Activated T-cell treated with anti-CD3 and anti-CD28 coated beads for 48 hours (primary cell): ENCODE measurements around the gene IRGC.
A peak's percentile ranks its signal among the peaks of the same experiment; 100 is the strongest.
"Not testable (repeated sequence)": the region's sequence is repeated elsewhere in the genome, so short reads cannot be mapped to it uniquely, and the experiment has no call there.

Experiments used
- DNase-seq: peaks from one replicate; pipeline ENCODE4 v3.0.0-alpha.2; 2020; ENCODE audit warnings: low read depth

The IRGC gene, protein sequence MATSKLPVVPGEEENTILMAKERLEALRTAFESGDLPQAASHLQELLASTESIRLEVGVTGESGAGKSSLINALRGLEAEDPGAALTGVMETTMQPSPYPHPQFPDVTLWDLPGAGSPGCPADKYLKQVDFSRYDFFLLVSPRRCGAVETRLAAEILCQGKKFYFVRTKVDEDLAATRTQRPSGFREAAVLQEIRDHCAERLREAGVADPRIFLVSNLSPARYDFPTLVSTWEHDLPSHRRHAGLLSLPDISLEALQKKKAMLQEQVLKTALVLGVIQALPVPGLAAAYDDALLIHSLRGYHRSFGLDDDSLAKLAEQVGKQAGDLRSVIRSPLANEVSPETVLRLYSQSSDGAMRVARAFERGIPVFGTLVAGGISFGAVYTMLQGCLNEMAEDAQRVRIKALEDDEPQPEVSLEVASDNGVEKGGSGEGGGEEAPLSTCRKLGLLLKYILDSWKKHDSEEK

DNA sequence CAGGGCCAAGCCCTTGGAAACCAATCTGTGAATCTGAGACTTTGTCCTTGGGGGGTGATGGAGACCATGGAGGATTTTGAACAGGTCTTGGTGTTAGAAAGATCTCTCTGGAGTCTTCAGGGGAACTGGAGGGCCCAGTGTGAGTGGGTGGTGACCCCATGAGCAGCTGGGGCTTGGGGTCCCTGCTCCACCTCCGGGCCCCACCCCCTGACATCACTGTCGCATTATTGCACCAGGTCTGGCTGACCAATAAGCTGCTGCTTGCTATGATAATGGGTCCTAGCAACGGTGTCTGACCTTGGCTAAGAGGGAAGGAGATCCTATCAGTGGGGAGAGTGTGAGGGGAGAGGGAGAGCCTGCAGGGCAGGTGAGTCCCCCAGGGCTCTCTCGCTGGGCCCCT lies at the start of gene IRGC:
Gene IRGC, plus strand, starts transcription at position 301 of the 400 bp plus-strand sequence. CDS start 2,483 bp downstream, outside the sequence.
- DNase-seq: no peak

DNA sequence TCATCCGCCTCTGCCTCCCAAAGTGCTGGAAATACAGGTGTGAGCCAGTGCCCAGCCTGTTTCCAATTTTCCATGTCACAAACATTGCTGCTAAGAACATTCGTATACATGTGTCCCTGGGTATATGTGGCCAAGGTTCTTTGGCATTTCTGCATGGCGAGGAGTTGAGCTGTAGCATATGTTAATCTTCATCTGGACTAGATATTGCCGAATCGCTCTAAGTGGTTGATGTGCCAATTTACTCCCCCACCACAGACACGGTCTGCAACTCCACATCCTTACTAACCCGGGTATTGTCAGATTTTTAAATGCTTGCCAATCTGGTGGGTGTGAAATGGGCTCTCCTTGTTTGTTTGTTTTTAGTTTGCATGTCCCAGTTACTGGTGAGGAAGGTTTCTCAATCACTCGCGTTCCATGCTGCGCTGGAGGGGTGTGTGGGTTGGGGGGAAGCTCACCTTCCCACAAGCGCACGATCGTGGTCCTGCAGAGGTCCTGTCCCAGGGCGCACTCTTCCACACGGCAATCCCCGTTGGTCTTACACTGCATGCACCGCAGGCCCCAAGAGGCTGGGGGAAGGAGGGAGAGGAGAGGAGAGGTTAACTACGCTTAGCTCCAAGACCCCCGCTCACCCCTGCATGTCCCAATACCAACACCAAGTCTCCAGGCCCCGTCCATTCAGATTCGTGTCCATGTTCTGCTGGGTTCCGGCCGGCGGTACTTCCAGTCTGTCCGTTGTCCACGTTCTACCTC lies 48.6 kb upstream of the IRGC start:
- no peak for DNase-seq

DNA sequence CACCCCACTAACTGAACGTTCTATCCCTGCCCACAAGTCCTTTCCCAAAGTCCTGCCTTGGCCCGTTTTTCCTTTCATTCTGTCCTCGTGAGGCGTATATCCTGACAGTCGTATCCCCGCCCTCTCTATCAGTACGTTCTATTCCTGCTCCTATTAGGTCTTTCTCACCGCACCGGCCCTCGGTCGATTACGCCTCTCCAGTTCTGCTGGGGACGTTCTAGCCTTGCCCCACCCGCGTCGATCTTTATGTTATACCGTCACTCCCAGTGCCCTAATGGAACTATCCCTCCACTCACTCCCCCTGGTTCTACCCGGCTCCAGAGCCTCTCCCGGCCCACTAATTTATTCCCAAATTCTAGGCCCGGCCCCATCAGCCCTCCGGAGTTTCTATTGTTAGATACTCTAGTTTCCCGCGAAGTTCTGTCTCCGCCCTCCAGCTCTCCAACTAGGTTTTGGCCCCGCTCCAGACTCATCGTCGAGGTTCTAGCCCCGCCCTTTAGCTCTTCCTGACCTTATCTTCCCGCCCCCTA lies 47.9 kb upstream of the IRGC start:
- no peak for DNase-seq

DNA sequence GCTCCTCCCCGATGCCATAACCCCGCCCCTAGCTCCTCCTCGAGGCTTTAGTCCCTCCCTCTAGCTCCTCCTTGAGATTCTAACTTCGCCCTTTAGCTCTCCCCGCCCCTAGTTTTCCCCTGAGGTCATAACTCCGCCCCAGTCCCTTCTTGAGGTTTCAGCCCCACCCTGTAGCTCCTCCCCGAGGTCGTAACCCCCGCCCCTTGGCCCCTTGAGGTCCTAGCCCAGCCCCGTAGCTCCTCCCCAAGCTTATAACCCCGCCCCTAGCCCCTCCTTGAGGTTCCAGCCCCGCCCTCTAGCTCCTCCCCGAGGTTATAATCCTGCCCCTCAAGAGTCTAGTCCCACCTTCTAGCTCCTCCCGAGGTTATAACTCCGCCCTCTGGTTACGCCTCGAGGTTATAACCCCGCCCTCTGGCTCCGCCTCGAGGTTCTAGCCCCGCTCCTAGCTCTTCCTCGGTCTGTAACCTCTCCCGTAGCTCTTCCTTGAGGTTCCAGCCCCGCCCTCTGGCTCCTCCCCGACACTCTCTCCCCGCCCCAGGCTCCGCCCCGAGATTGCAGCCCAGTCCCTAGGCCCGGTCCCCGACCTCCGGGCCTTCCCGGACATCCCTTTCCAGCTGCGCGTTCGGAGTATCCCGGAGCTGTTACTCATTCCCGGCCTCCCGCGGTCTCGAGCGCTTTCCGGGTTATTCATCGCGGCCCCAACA lies 47.3 kb upstream of the IRGC start:
- peak; percentile 92 for DNase-seq

DNA sequence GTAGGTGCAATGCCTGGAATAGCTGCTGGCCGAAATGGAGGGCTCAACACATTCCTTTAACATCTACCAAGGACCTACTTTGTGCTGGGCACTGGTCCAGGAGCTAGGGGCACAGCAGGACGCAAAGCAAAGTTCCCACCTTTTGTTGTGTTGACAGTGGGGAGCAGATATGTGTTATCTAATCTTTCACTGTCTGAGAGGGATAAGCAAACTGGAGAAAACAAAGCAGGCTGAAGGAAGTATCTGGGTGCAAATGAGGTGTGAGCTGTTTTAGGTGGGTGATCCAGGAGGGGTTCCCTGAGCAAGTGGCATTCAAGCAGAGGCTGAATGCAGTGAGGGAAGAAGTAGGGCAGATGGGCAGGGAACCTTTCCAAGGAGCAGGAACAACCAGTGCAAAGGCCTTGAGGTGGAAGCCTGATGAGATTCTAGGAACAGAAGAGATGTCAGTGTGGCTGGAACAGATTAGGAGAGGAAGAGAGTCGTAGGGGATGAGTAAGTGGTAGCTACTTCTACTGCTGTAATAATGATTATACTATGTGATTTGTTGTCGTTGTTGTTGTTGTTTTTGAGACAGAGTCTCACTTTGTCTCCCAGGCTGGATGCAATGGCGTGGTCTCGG lies 43.7 kb upstream of the IRGC start:
- DNase-seq: no peak

DNA sequence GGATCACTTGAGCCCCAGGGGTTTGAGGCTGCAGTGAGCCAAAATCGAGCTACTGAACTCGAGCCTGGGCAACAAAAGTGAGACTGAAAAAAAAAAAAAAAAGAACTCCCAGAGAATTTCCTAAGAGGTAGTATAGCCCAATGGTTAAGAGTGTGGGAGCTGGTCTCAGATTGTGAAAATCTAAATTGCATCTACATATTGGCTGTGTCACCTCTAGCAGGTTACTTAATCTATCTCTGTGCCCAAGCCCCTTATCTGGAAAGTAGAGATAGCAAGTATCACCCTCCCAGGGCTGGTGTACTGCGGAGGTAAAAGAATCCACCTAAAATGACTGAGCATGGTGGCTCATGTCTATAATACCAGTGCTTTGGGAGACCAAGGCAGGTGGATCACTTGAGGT lies 42.2 kb upstream of the IRGC start:
- no peak for DNase-seq

DNA sequence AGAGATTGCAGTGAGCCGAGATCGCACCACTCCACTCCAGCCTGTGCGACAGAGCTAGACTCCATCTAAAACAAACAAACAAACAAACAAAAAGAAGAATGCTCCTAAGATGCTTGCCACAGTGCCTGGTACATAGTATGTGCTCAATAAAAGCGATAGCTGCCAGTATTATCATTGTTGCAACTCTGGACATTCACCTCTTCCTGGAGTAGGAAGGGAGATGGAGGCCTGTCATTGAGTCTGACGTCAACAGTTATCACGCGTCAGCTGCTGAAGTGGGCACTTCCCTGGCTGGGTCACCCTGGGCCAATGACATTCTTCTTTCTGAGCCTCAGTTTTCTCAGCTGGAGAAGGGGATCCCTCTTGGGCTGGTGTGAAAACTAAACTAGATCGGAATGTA lies 41.7 kb upstream of the IRGC start:
- no peak for DNase-seq

DNA sequence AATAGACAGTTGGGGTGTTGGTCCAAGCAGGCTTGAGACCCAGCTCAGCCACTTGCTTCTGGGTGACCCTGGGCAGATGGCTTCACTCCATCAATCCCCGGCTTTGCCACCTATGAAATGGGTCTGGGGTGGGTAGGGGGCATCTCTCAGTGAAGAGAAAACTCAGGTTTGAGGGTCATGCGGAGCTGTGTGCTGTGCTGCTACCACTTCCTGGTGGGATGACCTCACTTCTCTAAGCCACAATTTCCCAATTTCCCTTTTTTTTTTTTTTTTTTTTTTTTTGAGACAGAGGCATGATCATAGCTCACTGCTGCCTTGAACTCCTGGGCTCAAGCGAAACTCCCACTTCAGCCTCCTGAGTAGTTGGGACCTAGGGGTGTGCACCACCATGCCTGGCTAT lies 41.3 kb upstream of the IRGC start:
- DNase-seq: no peak

DNA sequence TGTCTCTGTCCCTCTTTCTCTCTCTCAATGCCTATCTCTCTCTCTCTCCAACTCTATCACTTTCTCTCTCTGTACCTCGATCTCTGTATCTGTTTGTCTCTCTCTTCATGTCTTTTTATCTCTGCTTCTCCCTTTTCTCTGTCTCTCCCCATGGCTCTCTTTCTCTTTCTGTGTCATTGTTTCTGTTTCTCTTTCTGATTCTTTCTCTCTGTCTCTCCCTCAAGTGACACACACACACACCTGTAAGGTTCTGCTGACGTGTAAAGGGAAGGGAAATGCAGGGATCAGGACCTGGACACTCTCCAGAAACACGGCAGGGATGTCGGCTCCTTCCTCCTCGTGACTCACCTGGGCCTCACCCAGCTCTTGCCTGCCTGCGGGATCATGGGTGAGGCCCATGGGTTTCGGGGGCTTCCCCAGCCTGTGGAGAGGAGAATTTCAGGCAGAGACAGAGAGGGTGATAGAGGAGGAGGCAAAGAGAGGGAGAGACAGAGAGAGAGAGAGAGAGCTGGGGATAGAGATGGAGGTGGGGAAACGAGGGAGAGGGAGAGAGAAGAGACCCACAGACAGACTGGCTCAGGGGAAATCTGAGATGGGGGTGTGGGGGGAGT lies 40.5 kb upstream of the IRGC start:
- no peak for DNase-seq

DNA sequence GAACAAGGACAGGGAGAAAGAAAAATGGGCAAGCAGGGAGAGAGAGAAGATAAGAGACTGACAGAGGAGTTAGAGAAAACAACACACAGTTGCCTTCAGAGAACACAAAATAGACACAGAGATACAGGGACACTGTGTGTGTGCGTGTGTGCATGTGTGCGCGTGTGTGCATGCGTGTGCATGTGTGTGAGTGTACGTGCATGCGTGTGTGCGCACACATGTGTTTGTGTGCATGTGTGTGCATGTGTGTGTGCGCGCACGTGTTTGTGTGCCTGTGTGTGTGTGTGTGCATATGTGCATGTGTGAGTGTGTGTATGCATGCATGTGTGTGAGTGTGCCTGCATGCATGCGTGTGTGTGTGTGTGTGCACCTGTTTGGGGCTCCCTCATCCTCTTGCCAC lies 40.0 kb upstream of the IRGC start:
- DNase-seq: no peak

DNA sequence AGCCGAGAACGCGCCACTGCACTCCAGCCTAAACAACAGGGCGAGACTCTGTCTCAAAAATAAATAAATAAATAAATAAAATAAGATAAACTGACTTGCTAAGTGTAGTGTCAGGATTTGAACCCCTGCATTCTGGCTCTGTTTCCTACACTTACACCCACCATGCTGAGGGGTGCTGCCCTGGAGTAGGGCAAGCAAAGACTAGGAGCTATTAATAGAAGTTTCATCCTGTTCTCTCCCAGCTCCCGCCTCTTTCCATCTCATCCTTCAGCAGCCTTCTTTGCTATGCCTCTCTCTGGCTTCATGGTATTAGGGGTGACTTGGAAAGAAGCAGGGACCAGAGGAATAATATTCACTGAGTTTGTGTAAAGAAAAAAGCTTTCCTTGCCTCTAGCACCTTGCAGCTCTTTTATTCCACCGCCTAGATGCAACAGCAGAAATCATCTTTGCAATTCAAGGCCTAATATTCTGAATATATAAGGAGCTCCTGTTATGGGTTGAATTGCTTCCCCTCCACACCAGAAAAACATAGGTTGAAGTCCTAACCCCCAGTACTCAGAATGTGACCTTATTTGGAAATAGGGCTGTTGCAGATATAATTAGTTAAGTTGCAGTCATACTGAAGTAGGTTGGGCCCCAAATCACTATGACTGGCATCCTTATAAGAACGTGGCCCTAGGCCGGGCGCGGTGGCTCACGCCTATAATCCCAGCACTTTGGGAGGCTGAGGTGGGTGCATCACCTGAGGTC lies 37.2 kb upstream of the IRGC start:
- DNase-seq: no peak

DNA sequence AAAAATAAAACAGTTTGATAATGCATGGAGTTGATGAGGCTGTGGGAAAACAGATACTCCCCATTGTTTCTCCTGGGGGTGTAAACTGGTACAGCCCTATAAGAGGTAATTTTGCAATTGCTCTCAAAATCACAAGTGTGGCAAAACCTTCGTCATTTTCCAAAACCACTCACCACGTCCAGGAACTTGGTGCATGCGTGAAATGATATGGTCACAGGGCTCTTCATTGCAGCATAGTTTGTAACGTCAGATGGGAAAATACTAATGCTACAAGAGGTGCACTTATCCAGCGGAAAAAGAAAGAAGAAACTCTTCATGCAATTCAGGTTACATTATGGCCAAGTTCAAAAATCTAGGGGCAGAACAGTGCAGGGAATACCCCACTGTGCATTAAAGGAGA lies 34.1 kb upstream of the IRGC start:
- no peak for DNase-seq

DNA sequence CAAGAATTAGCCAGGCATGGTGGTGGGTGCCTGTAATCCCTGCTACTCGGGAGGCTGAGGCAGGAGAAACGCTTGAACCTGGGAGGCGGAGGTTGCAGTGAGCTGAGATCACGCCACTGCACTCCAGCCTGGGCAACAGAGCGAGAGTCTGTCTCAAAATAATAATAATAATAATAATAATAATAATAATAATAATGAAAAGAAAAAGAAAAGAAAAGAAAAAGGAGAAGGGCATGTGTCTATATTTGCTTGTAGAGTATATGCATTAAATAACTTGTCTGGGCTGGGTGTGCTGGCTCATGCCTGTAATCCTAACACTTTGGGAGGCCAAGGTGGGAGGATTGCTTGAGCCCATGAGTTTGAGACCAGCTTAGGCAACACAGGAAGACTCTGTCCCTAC lies 33.6 kb upstream of the IRGC start:
- DNase-seq: not testable (repeated sequence)

DNA sequence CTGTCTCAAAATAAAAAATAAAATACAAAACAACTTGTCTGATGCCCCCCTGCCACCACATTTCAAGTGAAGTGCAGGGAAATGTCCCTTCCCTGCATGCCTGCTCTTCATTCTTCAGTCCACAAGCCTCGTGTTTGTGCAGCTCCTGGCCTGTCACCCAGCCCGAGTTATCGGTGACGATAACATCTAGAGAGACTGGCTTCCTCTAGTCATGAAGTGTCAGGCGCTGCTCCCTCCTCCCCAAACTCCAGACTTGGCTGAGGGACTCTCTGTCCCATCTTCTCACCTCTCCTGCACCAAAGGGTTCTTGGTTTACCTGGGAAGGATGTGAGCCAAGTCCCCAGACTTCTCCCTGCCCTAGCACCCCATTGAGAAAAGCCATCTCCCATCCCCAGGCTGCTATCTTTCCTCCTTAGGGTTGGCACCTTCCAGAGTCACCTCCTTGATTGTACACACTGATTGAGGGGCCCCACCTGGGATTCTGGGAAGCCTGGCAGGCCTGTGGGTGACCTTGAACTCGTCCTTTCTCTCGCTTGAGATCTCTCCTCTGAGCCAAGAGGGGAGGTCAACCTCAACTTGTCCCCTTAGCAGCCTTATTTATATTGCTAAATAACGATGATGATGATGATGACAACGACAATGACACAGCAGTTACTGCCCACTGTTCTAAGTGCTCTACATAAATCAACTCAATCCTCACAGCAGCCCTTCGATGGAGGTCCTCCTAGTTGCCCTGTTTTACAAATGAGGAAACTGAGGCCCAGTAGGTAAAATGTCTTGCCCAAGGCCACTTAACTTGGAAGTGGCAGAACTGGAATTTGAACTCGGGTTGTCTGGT lies 32.8 kb upstream of the IRGC start:
- DNase-seq: no peak

DNA sequence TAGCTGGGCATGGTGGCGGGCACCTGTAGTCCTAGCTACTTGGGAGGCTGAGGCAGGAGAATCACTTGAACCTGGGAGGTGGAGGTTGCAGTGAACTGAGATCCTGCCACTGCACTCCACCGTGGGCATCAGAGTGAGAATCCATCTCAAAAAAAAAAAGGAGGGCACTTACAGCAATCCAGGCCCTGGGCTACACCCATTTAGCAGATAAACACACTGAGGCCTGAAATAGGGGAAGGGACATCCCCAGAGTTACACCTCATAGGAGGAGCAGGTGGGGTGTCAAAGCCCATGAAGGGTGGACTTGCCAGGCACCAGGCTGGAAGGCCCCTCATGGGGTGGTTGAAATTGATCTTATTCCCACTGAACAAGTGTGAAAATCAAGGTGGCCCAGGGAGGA lies 32.0 kb upstream of the IRGC start:
- DNase-seq: no peak

DNA sequence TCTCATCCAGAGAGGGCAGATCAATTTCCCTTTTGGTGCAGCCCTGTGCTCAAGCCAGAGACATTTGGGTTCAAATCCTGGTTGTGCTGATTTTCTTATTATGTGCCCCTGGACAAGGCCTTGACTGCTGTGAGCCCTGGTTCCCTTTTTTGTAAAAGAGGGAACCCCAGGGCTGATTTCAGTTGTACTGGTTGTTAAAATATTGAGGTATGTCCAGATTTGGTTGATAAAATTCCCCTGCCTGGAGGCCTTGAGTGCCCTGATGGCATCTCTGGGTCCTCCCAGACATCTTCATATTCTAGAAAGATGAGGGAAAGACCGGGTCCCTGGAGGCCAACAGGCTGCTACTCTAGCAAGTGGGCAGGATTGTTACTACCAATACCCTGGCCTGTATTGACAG lies 31.6 kb upstream of the IRGC start:
- DNase-seq: no peak

DNA sequence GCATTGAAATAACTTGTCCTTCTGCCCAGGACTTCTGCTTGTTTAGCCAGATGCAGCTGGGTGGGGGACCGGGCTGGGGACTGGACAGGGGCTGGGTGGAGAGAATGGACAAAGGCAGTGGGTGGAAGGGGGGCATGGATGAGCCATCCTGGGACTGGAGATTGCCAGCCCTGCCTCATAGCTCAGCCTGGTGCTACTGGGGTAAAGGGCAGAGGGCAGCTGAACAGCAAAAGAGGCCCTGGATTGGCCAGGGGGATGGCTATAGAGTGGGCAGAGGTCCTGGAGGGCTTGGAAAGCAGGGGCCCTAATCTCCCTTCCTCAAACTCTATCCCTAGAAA lies 28.2 kb upstream of the IRGC start:
- no peak for DNase-seq

DNA sequence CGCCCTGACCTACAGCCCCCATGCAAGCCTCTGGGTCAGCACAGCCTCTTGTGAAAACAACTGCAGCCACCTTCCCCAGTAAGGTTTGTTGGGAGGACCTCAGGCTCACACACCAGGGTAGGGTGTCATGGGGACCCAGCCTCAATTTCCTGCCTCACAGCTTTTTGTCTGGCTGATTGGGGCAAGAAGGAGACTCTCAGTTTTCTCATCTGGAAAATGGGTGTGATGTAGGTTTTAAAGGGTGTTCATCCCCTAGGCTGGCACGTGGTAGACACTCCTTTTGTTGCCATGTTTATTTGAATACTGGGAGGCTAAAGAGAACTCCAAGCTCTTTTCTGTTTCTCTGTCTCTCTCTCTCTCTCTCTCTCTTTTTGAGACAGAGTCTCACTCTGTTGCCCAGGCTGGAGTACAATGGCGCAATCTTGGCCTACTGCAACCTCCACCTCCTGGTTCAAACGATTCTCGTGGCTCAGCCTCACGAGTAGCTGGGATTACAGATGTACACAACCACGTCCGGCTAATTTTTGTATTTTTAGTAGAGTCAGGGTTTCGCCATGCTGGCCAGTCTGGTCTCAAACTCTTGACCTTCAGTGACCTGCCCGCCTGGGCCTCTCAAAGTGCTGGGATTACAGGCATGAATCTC lies 27.7 kb upstream of the IRGC start:
- DNase-seq: no peak

DNA sequence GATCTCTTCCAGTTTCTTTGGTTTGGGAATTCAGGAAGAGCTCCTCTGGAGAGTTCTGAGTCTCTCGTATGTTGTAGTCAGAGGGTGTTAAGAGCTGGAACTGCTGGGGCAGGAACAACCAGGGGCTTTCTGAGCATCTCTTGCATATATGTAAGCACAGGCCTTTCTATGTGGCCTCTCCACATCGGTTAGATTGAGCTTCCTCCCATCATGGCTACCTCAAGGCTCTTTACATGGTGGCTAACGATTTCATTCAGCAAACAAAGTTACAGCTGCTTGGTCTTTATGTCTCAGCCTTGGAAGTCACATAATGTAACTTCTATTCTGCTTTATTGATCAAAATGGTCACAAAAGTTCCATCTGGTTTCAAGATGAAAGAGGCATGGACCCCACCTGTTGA lies 25.4 kb upstream of the IRGC start:
- no peak for DNase-seq

DNA sequence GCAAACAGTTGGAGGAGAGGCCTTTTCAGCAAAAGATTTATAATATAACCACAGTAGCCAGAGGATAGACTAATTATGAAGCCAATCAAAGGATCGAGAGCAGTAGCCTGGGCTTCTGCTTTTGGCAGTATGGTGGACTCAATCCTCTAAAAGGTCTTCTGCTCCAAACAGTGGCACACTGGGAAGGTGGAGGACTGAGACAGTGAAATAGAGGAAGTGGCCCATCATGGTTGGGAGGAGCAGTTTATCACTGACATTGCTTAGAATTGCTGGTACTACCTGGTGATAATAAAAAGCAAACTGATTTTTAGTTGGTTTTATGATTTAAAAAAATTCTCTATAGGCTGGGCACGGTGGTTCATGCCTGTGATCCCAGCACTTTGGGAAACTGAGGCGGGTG lies 25.0 kb upstream of the IRGC start:
- no peak for DNase-seq
